ENCODE data around the gene EEF2KMT. TPM values are rescaled to one million over a fixed set of nuclear protein-coding genes. Genes with fewer than 3 reads are reported as not detected.
"Not testable (repeated sequence)": the region's sequence is repeated elsewhere in the genome, so short reads cannot be mapped to it uniquely, and the experiment has no call there.

Gene EEF2KMT
- 9.5 TPM for total RNA-seq
- long read RNA-seq, transcript EEF2KMT-202 (7 exons, 2,268 nt) = minor isoform, 9 of 39 reads
- long read RNA-seq, transcript EEF2KMT-201 (8 exons, 2,390 nt) = major isoform, 15 of 39 reads
- long read RNA-seq, partial matches to known transcripts = 0 of 39 reads
- long read RNA-seq, other reads (novel, unspliced or antisense) = 14 of 39 reads

- H3K36me3 ChIP-seq; H3K27me3 ChIP-seq (ENCODE audit: low read depth); intact Hi-C loops (cut with DNase I); H3K9me3 ChIP-seq; H3K4me1 ChIP-seq: not testable (repeated sequence)
- peak within 1 kb of the TSS; percentile 77 for H3K27ac ChIP-seq
- ATAC-seq = peak; percentile 100
- DNase-seq = peak; percentile 100
- peak within 1 kb of the TSS; percentile 76 for H3K4me3 ChIP-seq
These were observed at the start of gene EEF2KMT for GRCh38 chr16:5097470-5098220. Gene EEF2KMT (minus strand): TSS chr16:5097795. CDS start chr16:5097739, 56 bp downstream.

DNA sequence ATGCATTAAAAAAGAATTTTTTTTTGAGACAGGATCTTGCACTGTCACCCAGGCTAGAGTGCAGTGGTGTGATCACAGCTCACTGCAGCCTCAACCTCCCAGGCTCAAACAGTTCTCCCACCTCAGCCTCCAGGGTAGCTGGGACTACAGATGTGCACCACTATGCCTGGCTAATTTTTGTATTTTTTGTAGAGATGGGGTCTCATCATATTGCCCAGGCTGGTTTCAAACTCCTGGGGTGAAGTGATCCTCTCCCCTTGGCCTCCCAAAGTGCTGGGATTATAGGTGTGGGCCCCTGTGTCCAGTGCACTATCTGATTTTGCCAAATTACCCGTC is 47.0 kb upstream of the EEF2KMT start:
- H3K27ac ChIP-seq; H3K4me3 ChIP-seq; H3K9me3 ChIP-seq; intact Hi-C loops (cut with DNase I); DNase-seq; H3K27me3 ChIP-seq (ENCODE audit: low read depth); H3K36me3 ChIP-seq; ATAC-seq; H3K4me1 ChIP-seq: not testable (repeated sequence)

GRCh38 chr16:5143761-5144620 is 46.4 kb upstream of the EEF2KMT start:
- Histone ChIP-seq H3K4me1 (no peaks in the 10 kb centered on the region), H3K9me3 (no peaks in the 10 kb centered on the region), H3K27me3 (ENCODE audit: low read depth) (no peaks in the 10 kb centered on the region), H3K27ac (no peak overlapping the region), H3K4me3 (no peak overlapping the region), H3K36me3 (no peaks in the 10 kb centered on the region)
- ATAC-seq = no peak
- intact Hi-C loops (cut with DNase I) = no loop called here
- TF ChIP-seq, protein P1, sequence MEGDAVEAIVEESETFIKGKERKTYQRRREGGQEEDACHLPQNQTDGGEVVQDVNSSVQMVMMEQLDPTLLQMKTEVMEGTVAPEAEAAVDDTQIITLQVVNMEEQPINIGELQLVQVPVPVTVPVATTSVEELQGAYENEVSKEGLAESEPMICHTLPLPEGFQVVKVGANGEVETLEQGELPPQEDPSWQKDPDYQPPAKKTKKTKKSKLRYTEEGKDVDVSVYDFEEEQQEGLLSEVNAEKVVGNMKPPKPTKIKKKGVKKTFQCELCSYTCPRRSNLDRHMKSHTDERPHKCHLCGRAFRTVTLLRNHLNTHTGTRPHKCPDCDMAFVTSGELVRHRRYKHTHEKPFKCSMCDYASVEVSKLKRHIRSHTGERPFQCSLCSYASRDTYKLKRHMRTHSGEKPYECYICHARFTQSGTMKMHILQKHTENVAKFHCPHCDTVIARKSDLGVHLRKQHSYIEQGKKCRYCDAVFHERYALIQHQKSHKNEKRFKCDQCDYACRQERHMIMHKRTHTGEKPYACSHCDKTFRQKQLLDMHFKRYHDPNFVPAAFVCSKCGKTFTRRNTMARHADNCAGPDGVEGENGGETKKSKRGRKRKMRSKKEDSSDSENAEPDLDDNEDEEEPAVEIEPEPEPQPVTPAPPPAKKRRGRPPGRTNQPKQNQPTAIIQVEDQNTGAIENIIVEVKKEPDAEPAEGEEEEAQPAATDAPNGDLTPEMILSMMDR (IDR thresholded peaks at IDR 0.05) = no peak
- DNase-seq = no peak

DNA sequence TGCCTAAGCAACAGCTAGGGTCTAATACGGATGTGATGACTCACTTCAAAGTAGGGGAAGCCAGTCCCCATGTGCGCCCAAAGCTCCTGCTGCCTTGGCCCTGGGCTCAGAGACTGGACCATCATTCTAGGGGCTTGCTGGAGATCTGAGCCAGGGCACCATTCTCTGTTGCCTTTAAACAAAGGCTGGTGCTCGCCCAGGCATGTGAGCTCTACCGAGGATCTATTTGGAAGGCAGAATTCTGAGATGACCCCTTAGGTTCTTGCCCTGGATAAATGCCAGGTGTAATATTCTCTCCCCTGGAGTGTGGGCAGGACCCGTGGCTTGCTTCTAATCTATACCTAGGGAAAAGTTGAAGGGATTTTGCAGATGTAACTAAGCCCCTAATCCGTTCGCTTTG is 42.6 kb upstream of the EEF2KMT start:
- H3K27me3 ChIP-seq (ENCODE audit: low read depth); H3K4me1 ChIP-seq; intact Hi-C loops (cut with DNase I); H3K27ac ChIP-seq; DNase-seq; ATAC-seq; H3K9me3 ChIP-seq; H3K4me3 ChIP-seq; H3K36me3 ChIP-seq: not testable (repeated sequence)

GRCh38 chr16:5134739-5135452 is 37.3 kb upstream of the EEF2KMT start:
- ATAC-seq; H3K4me3 ChIP-seq; intact Hi-C loops (cut with DNase I); DNase-seq; H3K9me3 ChIP-seq; H3K4me1 ChIP-seq; H3K27ac ChIP-seq; H3K27me3 ChIP-seq (ENCODE audit: low read depth); H3K36me3 ChIP-seq: not testable (repeated sequence)

- intact Hi-C loops (cut with DNase I); H3K4me3 ChIP-seq; H3K27ac ChIP-seq; H3K27me3 ChIP-seq (ENCODE audit: low read depth); H3K36me3 ChIP-seq; DNase-seq; ATAC-seq; H3K9me3 ChIP-seq; H3K4me1 ChIP-seq: not testable (repeated sequence)
These were observed 35.5 kb upstream of the EEF2KMT start for GRCh38 chr16:5132915-5133600.

- H3K36me3 ChIP-seq; ATAC-seq; H3K27me3 ChIP-seq (ENCODE audit: low read depth); H3K4me3 ChIP-seq; DNase-seq; H3K27ac ChIP-seq; H3K9me3 ChIP-seq; intact Hi-C loops (cut with DNase I); H3K4me1 ChIP-seq: not testable (repeated sequence)
These were observed 33.9 kb upstream of the EEF2KMT start for GRCh38 chr16:5131467-5132004.

GRCh38 chr16:5117300-5118087 is 19.9 kb upstream of the EEF2KMT start:
- H3K27me3 ChIP-seq (ENCODE audit: low read depth); ATAC-seq; H3K36me3 ChIP-seq; intact Hi-C loops (cut with DNase I); H3K27ac ChIP-seq; H3K9me3 ChIP-seq: not testable (repeated sequence)
- DNase-seq = peak; percentile 64
- H3K4me1 ChIP-seq = peaks cover 11% of the 10 kb centered on the region
- H3K4me3 ChIP-seq = peak overlapping the region; percentile 25

GRCh38 chr16:5116780-5117295 is 19.2 kb upstream of the EEF2KMT start:
- ATAC-seq = not testable (repeated sequence)
- peak overlapping the region; percentile 25 for H3K4me3 ChIP-seq

DNA sequence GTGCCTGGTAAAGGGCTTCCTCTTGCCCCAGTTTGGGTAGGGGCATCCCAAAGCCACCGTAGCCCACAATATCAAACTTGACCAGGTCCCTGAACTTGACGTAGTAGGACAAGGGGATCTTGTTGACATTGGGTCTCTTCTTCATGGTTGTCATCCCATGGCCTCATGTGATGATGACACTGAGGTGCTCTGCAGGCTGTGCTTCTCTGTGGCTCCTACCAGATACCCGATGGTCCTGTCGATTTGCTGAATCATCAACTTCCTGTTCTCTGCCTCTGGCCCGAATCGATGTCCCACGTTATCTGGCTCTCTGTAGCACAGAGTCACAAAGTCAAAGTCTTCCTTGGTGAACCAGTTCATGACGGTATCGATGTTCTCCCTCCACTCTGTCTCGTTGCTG is 13.3 kb upstream of the EEF2KMT start:
- H3K9me3 ChIP-seq; H3K27ac ChIP-seq; DNase-seq; ATAC-seq; H3K4me3 ChIP-seq; H3K27me3 ChIP-seq (ENCODE audit: low read depth); intact Hi-C loops (cut with DNase I); H3K4me1 ChIP-seq; H3K36me3 ChIP-seq: not testable (repeated sequence)

More at GRCh38 chr16:5116780-5117295, 19.2 kb upstream of the EEF2KMT start:
- peaks cover 11% of the 10 kb centered on the region for H3K4me1 ChIP-seq
- DNase-seq; H3K36me3 ChIP-seq; H3K27me3 ChIP-seq (ENCODE audit: low read depth); intact Hi-C loops (cut with DNase I); H3K9me3 ChIP-seq; H3K27ac ChIP-seq: not testable (repeated sequence)
